Endothelial cell of umbilical vein (primary cell): ENCODE measurements around the gene PDE4C. TPM values are rescaled to one million over a fixed set of nuclear protein-coding genes. Genes with fewer than 3 reads are reported as not detected.

Source experiments
- BruUV-seq: library from RNA; stranded (reverse); fragments of 400-500 nt; replicated peaks from 2 replicates; lab custom pipeline; 2021; lab: Mats Ljungman, UMichigan
- CTCF ChIA-PET: fragments of 300-600, 350-600 bp; sonication (Branson Sonifier 250); formaldehyde crosslinking; loops from one replicate; lab custom pipeline; 2021; ENCODE audit warnings: antibody characterized with exemption, inconsistent platforms; lab: Charles Lee
- POLR2A ChIA-PET: fragments of 300-600, 350-600 bp; sonication (Branson Sonifier 250); formaldehyde crosslinking; loops from one replicate; lab custom pipeline; 2021; ENCODE audit warnings: antibody characterized with exemption, inconsistent platforms; lab: Charles Lee
- DNase-seq: peaks from one replicate; pipeline ENCODE4 v3.0.0-alpha.2; 2011; ENCODE audit warnings: low read depth, low spot score
- FAIRE-seq: peaks from 2 replicates; lab custom pipeline; 2011; peaks lifted over from hg19 to GRCh38; lab: Jason Lieb, UNC
- H2AFZ ChIP-seq: 2 replicates; pipeline ENCODE4 v1.6.0; 2012; ENCODE audit warnings: low read depth, low read length, control low read depth, inconsistent platforms
- H3K27ac ChIP-seq: 2 replicates; pipeline ENCODE4 v1.5.1; 2011; ENCODE audit warnings: low read depth, mild to moderate bottlenecking, control low read depth, low read length, moderate library complexity; ENCODE audit not compliant: insufficient read depth
- H3K27me3 ChIP-seq, 2 experiments: 2 replicates each; pipeline versions ENCODE4 v1.6.0 to v1.6.1; 2011; ENCODE audit warnings: low read length in 2 of 2, mixed read lengths in 1 of 2; ENCODE audit not compliant: control insufficient read depth in 2 of 2, insufficient read depth in 2 of 2
- H3K36me3 ChIP-seq, 2 experiments: 2 replicates in 1 of 2; 3 replicates in 1 of 2; pipeline ENCODE4 v1.5.1; 2011; ENCODE audit warnings: low read length in 2 of 2, mild to moderate bottlenecking in 1 of 2, moderate library complexity in 1 of 2; ENCODE audit not compliant: control insufficient read depth in 2 of 2, insufficient read depth in 2 of 2; ENCODE audit errors: extremely low read depth in 1 of 2
- H3K4me1 ChIP-seq: 3 replicates; pipeline ENCODE4 v1.5.1; 2011; ENCODE audit warnings: mild to moderate bottlenecking, low read length; ENCODE audit not compliant: control insufficient read depth, insufficient read depth; ENCODE audit errors: extremely low read depth
- H3K4me2 ChIP-seq: 2 replicates; pipeline ENCODE4 v1.6.1; 2011; ENCODE audit warnings: low read length, control low read depth, mixed read lengths; ENCODE audit not compliant: insufficient read depth
- H3K4me3 ChIP-seq, 3 experiments: fragments of 200-600 bp in 1 of 3; sonication (generic), shearing (Covaris generic) in 1 of 3; replicated peaks in 1 of 3; 2 replicates each; pipeline ENCODE4 v1.5.1; 2011 to 2016; ENCODE audit warnings: control low read depth in 3 of 3, low read length in 3 of 3, mild to moderate bottlenecking in 2 of 3, inconsistent platforms in 1 of 3, low read depth in 1 of 3, moderate library complexity in 1 of 3; ENCODE audit not compliant: insufficient read depth in 1 of 3
- H3K79me2 ChIP-seq: 2 replicates; pipeline ENCODE4 v1.6.0; 2012; ENCODE audit warnings: low read length, inconsistent platforms; ENCODE audit not compliant: control insufficient read depth, insufficient read depth
- H3K9ac ChIP-seq: replicated peaks from 2 replicates; pipeline ENCODE3; 2011; ENCODE audit warnings: low read length, control low read depth; ENCODE audit not compliant: insufficient read depth; ENCODE audit errors: extremely low read depth
- H3K9me1 ChIP-seq: replicated peaks from 3 replicates; pipeline ENCODE4 v1.6.0; 2011; ENCODE audit warnings: mild to moderate bottlenecking, low read length; ENCODE audit not compliant: control insufficient read depth, insufficient read depth; ENCODE audit errors: extremely low read depth
- H3K9me3 ChIP-seq: replicated peaks from 2 replicates; pipeline ENCODE4 v1.5.1; 2012; ENCODE audit warnings: low read length, inconsistent platforms; ENCODE audit not compliant: control insufficient read depth, insufficient read depth
- H4K20me1 ChIP-seq: replicated peaks from 2 replicates; pipeline ENCODE3; 2011; ENCODE audit warnings: mild to moderate bottlenecking, low read length; ENCODE audit not compliant: control insufficient read depth, insufficient read depth; ENCODE audit errors: extremely low read depth
- EZH2 ChIP-seq: IDR thresholded peaks from 2 replicates; pipeline ENCODE4 v1.6.1; 2012; ENCODE audit warnings: borderline replicate concordance, low read depth, mild to moderate bottlenecking, moderate library complexity, low read length, inconsistent platforms; ENCODE audit not compliant: severe bottlenecking
- FOS ChIP-seq: IDR thresholded peaks from 2 replicates; pipeline ENCODE4 v1.6.1; 2011; ENCODE audit warnings: mild to moderate bottlenecking, low read length, moderate library complexity, borderline replicate concordance; ENCODE audit not compliant: insufficient read depth
- GATA2 ChIP-seq: IDR thresholded peaks from 2 replicates; pipeline ENCODE4 v1.7.0; 2011; ENCODE audit warnings: low read depth, mild to moderate bottlenecking, moderate library complexity, mixed read lengths, low read length; ENCODE audit not compliant: insufficient read length, insufficient read depth
- JUN ChIP-seq: IDR thresholded peaks from 2 replicates; pipeline ENCODE4 v1.6.1; 2011; ENCODE audit warnings: borderline replicate concordance, low read depth; ENCODE audit not compliant: insufficient read length, insufficient read depth
- MYC ChIP-seq: IDR thresholded peaks from one replicate; pipeline ENCODE4 v1.6.1; 2011; ENCODE audit warnings: mild to moderate bottlenecking, low read depth, low read length
- POLR2A ChIP-seq: IDR thresholded peaks from 2 replicates; pipeline ENCODE4 v1.6.1; 2012; ENCODE audit warnings: low read depth, mild to moderate bottlenecking, control low read depth, low read length
- POLR2AphosphoS5 ChIP-seq: IDR thresholded peaks from 2 replicates; pipeline ENCODE4 v1.6.1; 2012; ENCODE audit warnings: low read depth, mild to moderate bottlenecking, control low read depth, low read length, moderate library complexity; ENCODE audit not compliant: insufficient read depth
- dilution Hi-C: fragments of 300-500 bp; cut with MboI; formaldehyde crosslinking; loops from one replicate; pipeline ENCODE4 v1.15.0; 2019; ENCODE audit warnings: low sequenced_read_pairs; ENCODE audit not compliant: extremely low pct_ligation_motif_present
- intact Hi-C: fragments of 100-400 bp; cut with micrococcal nuclease; formaldehyde crosslinking; loops from one replicate; pipeline ENCODE4 v1.10.0; 2022
- polyA plus RNA-seq, 4 experiments: library from polyadenylated mRNA; depleted of rRNA in 3 of 4; stranded (reverse) in 3 of 4; unstranded in 1 of 4; fragments of >200 nt; gene quantifications; 2 replicates each; pipeline versions ENCODE4 v1.2.1 to v1.2.3, GENCODE V29; 2011 to 2012; ENCODE audit warnings: missing spikeins in 1 of 4
- total RNA-seq: library from RNA; stranded (reverse); gene quantifications from 2 replicates; pipeline ENCODE4 v1.2.3, GENCODE V29; 2021
- TF ChIP-seq, protein P1 (sequence below), 2 donors: IDR thresholded peaks; 1 replicate in 1 of 2; 2 replicates in 1 of 2; pipeline ENCODE4 v1.5.1; 2011; ENCODE audit warnings: low read length in 2 of 2, mild to moderate bottlenecking in 2 of 2, moderate library complexity in 2 of 2, control low read depth in 1 of 2, inconsistent platforms in 1 of 2, low read depth in 1 of 2; ENCODE audit not compliant: insufficient read depth in 1 of 2; ENCODE audit errors: extremely low read depth in 1 of 2
- TF ChIP-seq, protein P2 (sequence below): IDR thresholded peaks from 2 replicates; pipeline ENCODE4 v1.6.1; 2011; ENCODE audit not compliant: insufficient read depth, insufficient read length

Gene PDE4C
- total and polyA plus RNA-seq, 2 donors (not counting 3 experiments of a cell fraction or from before 2014, with no cell fraction given) = 0.29 to 0.97 TPM

DNA sequence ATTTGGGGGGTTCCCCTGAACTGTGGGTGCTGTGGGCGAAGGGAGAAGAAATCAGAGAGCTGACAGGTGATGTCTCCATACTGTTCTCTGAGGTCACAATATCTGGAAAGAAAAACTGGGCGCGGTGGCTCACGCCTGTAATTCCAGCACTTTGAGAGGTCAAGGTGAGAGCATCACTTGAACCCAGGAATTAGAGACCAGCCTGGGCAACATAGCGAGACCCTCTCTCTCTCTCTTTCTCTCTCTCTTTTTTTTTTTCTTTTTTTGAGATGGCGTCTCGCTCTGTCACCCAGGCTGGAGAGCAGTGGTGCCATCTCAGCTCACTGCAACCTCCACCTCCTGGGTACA, 26.1 kb upstream of the PDE4C start:
- dilution Hi-C loops = no loop called here
- BruUV-seq = no TSS peak
- Histone ChIP-seq H3K9me3 (no peaks in the 10 kb centered on the region), H3K79me2 (no peaks in the 10 kb centered on the region), H3K9ac (no peak overlapping the region), H3K36me3 (no peaks in the 10 kb centered on the region), H2AFZ (no peak overlapping the region), H3K4me2 (no peak overlapping the region), H3K9me1 (no peaks in the 10 kb centered on the region), H4K20me1 (no peaks in the 10 kb centered on the region), H3K27me3 (peaks cover 0 to 8% of the 10 kb centered on the region in 2 experiments), H3K27ac (no peak overlapping the region), H3K4me3 (no peak overlapping the region), H3K4me1 (no peaks in the 10 kb centered on the region)
- POLR2A ChIA-PET = interaction anchor here (0.6 to 2.3 kb wide), 3 partner anchors 29 to 244 kb away, joined by 3 to 6 read pairs (median 3); partner anchors contain the start of genes ARRDC2 and JUND
- FAIRE-seq = no peak
- no peak for DNase-seq
- CTCF ChIA-PET = interaction anchor here (0.5 to 11.3 kb wide), 43 partner anchors 8 to 314 kb away, joined by 3 to 296 read pairs (median 5); partner anchors contain the start of genes LSM4, MPV17L2, PDE4C and PIK3R2
- intact Hi-C loops = loop anchor here (1.0 to 5.0 kb wide), 2 partner anchors 139 to 245 kb away; partner anchors contain the start of gene ARRDC2
- TF ChIP-seq GATA2 (no peak), POLR2A (no peak), EZH2 (no peak), JUN (no peak), POLR2AphosphoS5 (no peak), MYC (no peak), FOS (no peak)
- TF ChIP-seq, protein P1, sequence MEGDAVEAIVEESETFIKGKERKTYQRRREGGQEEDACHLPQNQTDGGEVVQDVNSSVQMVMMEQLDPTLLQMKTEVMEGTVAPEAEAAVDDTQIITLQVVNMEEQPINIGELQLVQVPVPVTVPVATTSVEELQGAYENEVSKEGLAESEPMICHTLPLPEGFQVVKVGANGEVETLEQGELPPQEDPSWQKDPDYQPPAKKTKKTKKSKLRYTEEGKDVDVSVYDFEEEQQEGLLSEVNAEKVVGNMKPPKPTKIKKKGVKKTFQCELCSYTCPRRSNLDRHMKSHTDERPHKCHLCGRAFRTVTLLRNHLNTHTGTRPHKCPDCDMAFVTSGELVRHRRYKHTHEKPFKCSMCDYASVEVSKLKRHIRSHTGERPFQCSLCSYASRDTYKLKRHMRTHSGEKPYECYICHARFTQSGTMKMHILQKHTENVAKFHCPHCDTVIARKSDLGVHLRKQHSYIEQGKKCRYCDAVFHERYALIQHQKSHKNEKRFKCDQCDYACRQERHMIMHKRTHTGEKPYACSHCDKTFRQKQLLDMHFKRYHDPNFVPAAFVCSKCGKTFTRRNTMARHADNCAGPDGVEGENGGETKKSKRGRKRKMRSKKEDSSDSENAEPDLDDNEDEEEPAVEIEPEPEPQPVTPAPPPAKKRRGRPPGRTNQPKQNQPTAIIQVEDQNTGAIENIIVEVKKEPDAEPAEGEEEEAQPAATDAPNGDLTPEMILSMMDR (IDR thresholded peaks at IDR 0.05; ENCODE audit: extremely low read depth in 1 of 2, insufficient read depth in 1 of 2, low read depth in 1 of 2, low read length in 2 of 2) = no peak
- TF ChIP-seq, protein P2, sequence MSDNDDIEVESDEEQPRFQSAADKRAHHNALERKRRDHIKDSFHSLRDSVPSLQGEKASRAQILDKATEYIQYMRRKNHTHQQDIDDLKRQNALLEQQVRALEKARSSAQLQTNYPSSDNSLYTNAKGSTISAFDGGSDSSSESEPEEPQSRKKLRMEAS = no peak
